Thyroid gland (tissue), 4 donors: ENCODE results near the gene ERMP1.

Experiments
- POLR2A ChIP-seq, 2 donors: fragments of 450-650 bp; IDR thresholded peaks; one replicate each; pipeline ENCODE4 v1.6.1; 2017; ENCODE audit warnings: antibody characterized with exemption in 2 of 2, mild to moderate bottlenecking in 2 of 2, moderate library complexity in 1 of 2
- TF ChIP-seq, protein P1 (sequence below), 6 experiments: fragments of 200-600 bp in 3 of 6; fragments of 450-650 bp in 3 of 6; sonication (generic) in 3 of 6; IDR thresholded peaks; one replicate each; pipeline ENCODE4 v1.5.1; 2016 to 2019; ENCODE audit warnings: antibody characterized with exemption in 6 of 6, mild to moderate bottlenecking in 2 of 6, inconsistent platforms in 1 of 6, moderate library complexity in 1 of 6

DNA sequence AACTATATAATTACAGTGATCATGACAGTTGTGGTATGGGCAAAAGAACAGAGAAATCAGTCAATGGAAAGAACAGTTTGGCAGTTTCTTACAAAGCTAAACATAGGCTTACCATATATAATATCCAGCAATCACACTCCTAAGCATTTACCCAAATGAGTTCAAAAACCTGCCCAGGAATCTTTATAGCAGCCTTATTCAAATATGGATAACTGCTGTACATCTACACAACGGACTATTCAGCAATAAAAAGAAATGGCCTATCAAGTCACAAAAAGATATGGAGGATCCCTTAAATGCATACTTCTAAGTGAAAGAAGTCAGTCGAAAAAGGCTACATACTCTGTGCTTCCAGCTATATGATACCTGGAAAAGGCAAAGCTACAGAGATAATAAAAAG is 36.6 kb downstream of the ERMP1 start:
- TF ChIP-seq, protein P1, sequence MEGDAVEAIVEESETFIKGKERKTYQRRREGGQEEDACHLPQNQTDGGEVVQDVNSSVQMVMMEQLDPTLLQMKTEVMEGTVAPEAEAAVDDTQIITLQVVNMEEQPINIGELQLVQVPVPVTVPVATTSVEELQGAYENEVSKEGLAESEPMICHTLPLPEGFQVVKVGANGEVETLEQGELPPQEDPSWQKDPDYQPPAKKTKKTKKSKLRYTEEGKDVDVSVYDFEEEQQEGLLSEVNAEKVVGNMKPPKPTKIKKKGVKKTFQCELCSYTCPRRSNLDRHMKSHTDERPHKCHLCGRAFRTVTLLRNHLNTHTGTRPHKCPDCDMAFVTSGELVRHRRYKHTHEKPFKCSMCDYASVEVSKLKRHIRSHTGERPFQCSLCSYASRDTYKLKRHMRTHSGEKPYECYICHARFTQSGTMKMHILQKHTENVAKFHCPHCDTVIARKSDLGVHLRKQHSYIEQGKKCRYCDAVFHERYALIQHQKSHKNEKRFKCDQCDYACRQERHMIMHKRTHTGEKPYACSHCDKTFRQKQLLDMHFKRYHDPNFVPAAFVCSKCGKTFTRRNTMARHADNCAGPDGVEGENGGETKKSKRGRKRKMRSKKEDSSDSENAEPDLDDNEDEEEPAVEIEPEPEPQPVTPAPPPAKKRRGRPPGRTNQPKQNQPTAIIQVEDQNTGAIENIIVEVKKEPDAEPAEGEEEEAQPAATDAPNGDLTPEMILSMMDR (IDR thresholded peaks at IDR 0.05) = no peak
- no peak for TF ChIP-seq POLR2A (IDR thresholded peaks at IDR 0.05)
